Measurements from ENCODE around the gene TMEM87A. TPM values are rescaled to one million over a fixed set of nuclear protein-coding genes. Genes with fewer than 3 reads are reported as not detected.
"Not testable (repeated sequence)": the region's sequence is repeated elsewhere in the genome, so short reads cannot be mapped to it uniquely, and the experiment has no call there.

TMEM87A gene
- total RNA-seq, 1 donor from 2014 or later, result 45.2 TPM

GRCh38 chr15:42231088-42231487 is 42.1 kb downstream of the TMEM87A start:
- Histone ChIP-seq H3K4me1 (no peaks in the 10 kb centered on the region), H3K27ac (no peak overlapping the region), H3K27me3 (no peaks in the 10 kb centered on the region), H3K9me3 (no peaks in the 10 kb centered on the region), H3K36me3 (peaks cover 0 to 30% of the 10 kb centered on the region in 2 donors), H3K4me3 (no peak overlapping the region)
- DNase-seq (ENCODE audit: extremely low spot score in 2 of 2), result no peak
- intact Hi-C loops (cut with DNase I), result no loop called here
- TF ChIP-seq POLR2AphosphoS5 (IDR thresholded peaks at IDR 0.05; ENCODE audit: insufficient read depth in 1 of 2, low read depth in 1 of 2) (no peak), CTCF (IDR thresholded peaks at IDR 0.05) (no peak), POLR2A (IDR thresholded peaks at IDR 0.05) (no peak)

- H3K27ac ChIP-seq; DNase-seq (ENCODE audit: extremely low spot score in 2 of 2); H3K4me1 ChIP-seq; H3K9me3 ChIP-seq; intact Hi-C loops (cut with DNase I); H3K27me3 ChIP-seq; H3K4me3 ChIP-seq: not testable (repeated sequence)
- peaks cover 0 to 34% of the 10 kb centered on the region in 2 donors for H3K36me3 ChIP-seq
Observed at GRCh38 chr15:42228981-42229380, 44.3 kb downstream of the TMEM87A start.

- no peaks in the 10 kb centered on the region for H3K27me3 ChIP-seq
- no peak overlapping the region for H3K4me3 ChIP-seq
- no peak for TF ChIP-seq POLR2A (IDR thresholded peaks at IDR 0.05)
- TF ChIP-seq CTCF (IDR thresholded peaks at IDR 0.05), result no peak
- TF ChIP-seq POLR2AphosphoS5 (IDR thresholded peaks at IDR 0.05; ENCODE audit: insufficient read depth in 1 of 2, low read depth in 1 of 2), result no peak
- H3K9me3 ChIP-seq, result no peaks in the 10 kb centered on the region
- peaks cover 5% of the 10 kb centered on the region for H3K4me1 ChIP-seq
- H3K36me3 ChIP-seq, result peaks cover 0 to 31% of the 10 kb centered on the region in 2 donors
- no peak overlapping the region for H3K27ac ChIP-seq
- no peak for DNase-seq (ENCODE audit: extremely low spot score in 2 of 2)
- intact Hi-C loops (cut with DNase I), result no loop called here
Observed at GRCh38 chr15:42228036-42228435, 45.2 kb downstream of the TMEM87A start.

GRCh38 chr15:42226648-42227047 is 46.6 kb downstream of the TMEM87A start:
- H3K36me3 ChIP-seq, result peaks cover 0 to 31% of the 10 kb centered on the region in 2 donors
- no peaks in the 10 kb centered on the region for H3K27me3 ChIP-seq
- H3K9me3 ChIP-seq, result no peaks in the 10 kb centered on the region
- no peak overlapping the region for H3K4me3 ChIP-seq
- TF ChIP-seq CTCF (IDR thresholded peaks at IDR 0.05), result no peak
- TF ChIP-seq POLR2A (IDR thresholded peaks at IDR 0.05), result no peak
- no peak for TF ChIP-seq POLR2AphosphoS5 (IDR thresholded peaks at IDR 0.05; ENCODE audit: insufficient read depth in 1 of 2, low read depth in 1 of 2)
- no peak for DNase-seq (ENCODE audit: extremely low spot score in 2 of 2)
- intact Hi-C loops (cut with DNase I), result no loop called here
- no peak overlapping the region for H3K27ac ChIP-seq
- H3K4me1 ChIP-seq, result peaks cover 5% of the 10 kb centered on the region

- intact Hi-C loops (cut with DNase I), result no loop called here
- no peaks in the 10 kb centered on the region for H3K9me3 ChIP-seq
- H3K4me3 ChIP-seq, result no peak overlapping the region
- peaks cover 0 to 54% of the 10 kb centered on the region in 2 donors for H3K36me3 ChIP-seq
- H3K27ac ChIP-seq, result no peak overlapping the region
- no peaks in the 10 kb centered on the region for H3K27me3 ChIP-seq
- H3K4me1 ChIP-seq, result peaks cover 5% of the 10 kb centered on the region
- TF ChIP-seq CTCF (IDR thresholded peaks at IDR 0.05) (no peak), POLR2AphosphoS5 (IDR thresholded peaks at IDR 0.05; ENCODE audit: insufficient read depth in 1 of 2, low read depth in 1 of 2) (peak in 1 of 2 donors; percentile 29)
- DNase-seq (ENCODE audit: extremely low spot score in 2 of 2), result no peak
Observed at GRCh38 chr15:42220216-42220615, 53.0 kb downstream of the TMEM87A start.

All from vagina (tissue), 2 donors.